ENCODE measurements around the gene SLC24A5.

The SLC24A5 gene

DNA sequence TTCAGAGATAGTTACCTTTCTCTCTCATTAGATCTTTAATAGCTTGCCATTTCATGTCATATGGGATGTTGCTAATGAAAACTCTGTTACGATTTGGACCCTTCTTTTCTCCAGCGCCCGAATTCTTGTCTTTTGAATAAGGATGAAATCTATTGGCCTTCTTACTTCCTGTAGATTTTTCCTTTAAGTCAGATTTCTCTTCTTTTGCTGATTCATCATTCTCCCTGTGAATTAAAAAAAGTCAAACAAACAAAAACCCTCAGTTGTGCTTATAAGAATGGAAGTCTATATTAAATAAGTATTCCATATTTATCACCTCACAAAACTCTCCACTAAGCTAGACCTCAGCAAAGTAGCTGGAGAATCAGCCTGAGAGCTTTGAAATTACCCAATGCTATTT lies 47.8 kb downstream of the SLC24A5 start:
- no peak overlapping the region for H3K4me3 Mint-ChIP-seq
- peaks cover 8% of the 10 kb centered on the region for H3K4me1 Mint-ChIP-seq
- H3K27me3 Mint-ChIP-seq (ENCODE audit: low read depth, poor library complexity): no peaks in the 10 kb centered on the region
- peaks cover 28% of the 10 kb centered on the region for H3K9me3 Mint-ChIP-seq
- H3K27ac Mint-ChIP-seq: no peak overlapping the region
- TF ChIP-seq, protein P1, sequence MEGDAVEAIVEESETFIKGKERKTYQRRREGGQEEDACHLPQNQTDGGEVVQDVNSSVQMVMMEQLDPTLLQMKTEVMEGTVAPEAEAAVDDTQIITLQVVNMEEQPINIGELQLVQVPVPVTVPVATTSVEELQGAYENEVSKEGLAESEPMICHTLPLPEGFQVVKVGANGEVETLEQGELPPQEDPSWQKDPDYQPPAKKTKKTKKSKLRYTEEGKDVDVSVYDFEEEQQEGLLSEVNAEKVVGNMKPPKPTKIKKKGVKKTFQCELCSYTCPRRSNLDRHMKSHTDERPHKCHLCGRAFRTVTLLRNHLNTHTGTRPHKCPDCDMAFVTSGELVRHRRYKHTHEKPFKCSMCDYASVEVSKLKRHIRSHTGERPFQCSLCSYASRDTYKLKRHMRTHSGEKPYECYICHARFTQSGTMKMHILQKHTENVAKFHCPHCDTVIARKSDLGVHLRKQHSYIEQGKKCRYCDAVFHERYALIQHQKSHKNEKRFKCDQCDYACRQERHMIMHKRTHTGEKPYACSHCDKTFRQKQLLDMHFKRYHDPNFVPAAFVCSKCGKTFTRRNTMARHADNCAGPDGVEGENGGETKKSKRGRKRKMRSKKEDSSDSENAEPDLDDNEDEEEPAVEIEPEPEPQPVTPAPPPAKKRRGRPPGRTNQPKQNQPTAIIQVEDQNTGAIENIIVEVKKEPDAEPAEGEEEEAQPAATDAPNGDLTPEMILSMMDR (IDR thresholded peaks at IDR 0.05): no peak
- DNase-seq: no peak
- peaks cover 75% of the 10 kb centered on the region for H3K36me3 Mint-ChIP-seq (ENCODE audit: low read depth)

DNA sequence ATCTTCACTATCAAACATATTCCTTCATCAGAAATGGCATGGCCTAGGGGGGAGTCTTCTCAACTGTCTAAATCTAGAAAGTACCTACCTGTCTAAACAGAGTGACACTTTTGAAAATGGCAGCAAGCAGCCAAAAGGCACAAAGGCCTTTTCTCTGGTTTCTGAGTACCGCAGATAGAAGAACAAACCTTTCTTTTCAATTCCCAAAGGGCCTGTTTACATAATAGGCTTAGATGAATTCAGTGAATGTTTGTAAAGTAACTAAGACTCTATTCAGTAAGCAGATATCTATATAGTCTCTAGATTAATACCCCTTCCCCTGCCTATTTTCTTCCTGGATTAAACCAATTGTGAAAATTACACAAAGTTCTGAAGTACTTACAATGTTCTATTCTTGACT lies 50.2 kb downstream of the SLC24A5 start:
- Mint-ChIP-seq H3K36me3 (ENCODE audit: low read depth) (peaks cover 73% of the 10 kb centered on the region), H3K9me3 (peaks cover 40% of the 10 kb centered on the region), H3K27ac (no peak overlapping the region), H3K4me1 (peaks cover 17% of the 10 kb centered on the region), H3K4me3 (no peak overlapping the region), H3K27me3 (ENCODE audit: low read depth, poor library complexity) (no peaks in the 10 kb centered on the region)
- DNase-seq: no peak
- TF ChIP-seq, protein P1 (IDR thresholded peaks at IDR 0.05): no peak

DNA sequence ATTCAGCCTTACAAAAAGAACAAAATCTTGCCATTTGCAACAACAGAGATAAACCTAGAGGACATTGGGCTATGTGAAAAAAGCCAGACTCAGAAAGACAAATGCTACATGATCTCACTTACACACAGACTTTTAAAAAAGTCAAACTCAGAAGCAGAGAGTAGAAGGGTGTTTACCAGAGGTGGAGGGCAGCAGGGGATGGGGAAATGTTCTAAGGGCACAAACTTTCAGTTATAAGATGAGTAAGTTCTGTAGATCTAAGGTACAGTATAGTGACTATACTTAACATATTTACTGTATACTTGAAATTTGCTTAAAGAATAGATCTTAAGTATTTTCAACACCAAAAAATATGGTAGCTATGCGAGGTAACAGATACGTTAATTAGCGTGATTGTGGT lies 54.3 kb downstream of the SLC24A5 start:
- no peak for DNase-seq

DNA sequence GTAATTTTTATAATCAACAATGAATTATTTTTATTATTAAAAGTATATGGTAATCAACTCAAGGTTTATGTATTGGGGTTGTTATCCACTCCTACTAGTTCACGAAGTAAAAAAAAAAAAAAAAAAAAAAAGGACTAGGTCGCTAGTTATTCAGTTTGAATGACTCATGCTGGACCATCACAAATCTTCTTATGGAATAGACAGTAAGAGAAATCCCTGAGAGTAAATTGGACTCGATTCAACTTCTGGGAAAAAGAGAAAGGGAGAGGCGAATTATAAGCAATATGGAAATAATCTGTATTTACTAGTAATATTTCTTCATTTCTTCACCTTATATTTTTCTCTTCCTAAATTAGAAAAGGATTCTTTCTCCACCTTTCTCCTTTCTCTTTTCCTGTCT lies 55.3 kb downstream of the SLC24A5 start:
- Mint-ChIP-seq H3K36me3 (ENCODE audit: low read depth) (peaks cover 40% of the 10 kb centered on the region), H3K4me3 (peak overlapping the region; percentile 95), H3K4me1 (peaks cover 33% of the 10 kb centered on the region), H3K9me3 (peaks cover 40% of the 10 kb centered on the region), H3K27me3 (ENCODE audit: low read depth, poor library complexity) (peaks cover 1% of the 10 kb centered on the region), H3K27ac (no peak overlapping the region)
- TF ChIP-seq, protein P1 (IDR thresholded peaks at IDR 0.05): no peak
- DNase-seq: no peak

More for the DNA sequence above, 54.3 kb downstream of the SLC24A5 start:
- Mint-ChIP-seq H3K9me3 (peaks cover 40% of the 10 kb centered on the region), H3K27me3 (ENCODE audit: low read depth, poor library complexity) (no peaks in the 10 kb centered on the region), H3K4me1 (peaks cover 33% of the 10 kb centered on the region), H3K27ac (no peak overlapping the region), H3K36me3 (ENCODE audit: low read depth) (peaks cover 45% of the 10 kb centered on the region), H3K4me3 (no peak overlapping the region)
- TF ChIP-seq, protein P1 (IDR thresholded peaks at IDR 0.05): no peak

DNA sequence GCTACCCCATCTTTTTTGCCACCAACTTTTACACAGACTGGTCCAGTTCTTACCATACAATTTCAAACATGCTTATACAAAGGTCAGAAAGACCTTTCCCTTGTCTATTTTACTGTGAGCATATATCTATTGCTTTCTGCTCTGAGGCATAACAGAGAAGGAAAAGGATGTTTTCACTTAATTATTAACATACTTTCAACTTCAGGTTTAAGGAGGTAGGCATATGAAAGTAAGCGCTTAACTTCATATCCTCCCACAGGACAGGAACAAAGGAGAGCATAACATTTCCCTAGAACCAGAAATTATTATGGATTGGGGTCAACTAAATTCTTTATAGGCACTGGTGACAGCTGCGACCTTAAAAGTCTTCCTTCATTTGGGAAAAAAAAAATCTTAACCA lies 56.2 kb downstream of the SLC24A5 start:
- TF ChIP-seq, protein P1 (IDR thresholded peaks at IDR 0.05): no peak
- DNase-seq: no peak
- Mint-ChIP-seq H3K27me3 (ENCODE audit: low read depth, poor library complexity) (peaks cover 3% of the 10 kb centered on the region), H3K4me3 (peak overlapping the region; percentile 95), H3K9me3 (peaks cover 33% of the 10 kb centered on the region), H3K4me1 (peaks cover 26% of the 10 kb centered on the region), H3K27ac (no peak overlapping the region), H3K36me3 (ENCODE audit: low read depth) (peaks cover 34% of the 10 kb centered on the region)

DNA sequence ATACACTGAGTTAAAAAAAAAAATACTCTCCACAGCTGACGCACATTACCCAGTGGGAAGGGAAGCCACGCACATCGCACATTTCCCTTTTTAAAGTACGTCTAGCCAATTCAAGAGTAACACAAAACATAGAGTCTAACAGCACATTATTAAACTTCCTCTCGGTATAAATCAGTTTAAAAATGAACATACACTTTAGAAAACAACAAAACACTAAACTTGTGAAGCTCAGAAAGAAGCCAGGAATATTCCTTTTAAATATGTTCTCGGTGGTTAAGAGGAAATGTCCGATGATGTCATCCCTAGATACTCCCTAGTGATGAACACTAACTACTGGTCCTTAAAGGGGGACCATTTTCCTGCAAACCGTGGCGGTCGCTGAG lies 56.6 kb downstream of the SLC24A5 start:
- H3K36me3 Mint-ChIP-seq (ENCODE audit: low read depth): peaks cover 30% of the 10 kb centered on the region
- H3K9me3 Mint-ChIP-seq: peaks cover 29% of the 10 kb centered on the region
- DNase-seq: no peak
- H3K27me3 Mint-ChIP-seq (ENCODE audit: low read depth, poor library complexity): peaks cover 6% of the 10 kb centered on the region
- peak overlapping the region; percentile 93 for H3K27ac Mint-ChIP-seq
- peaks cover 25% of the 10 kb centered on the region for H3K4me1 Mint-ChIP-seq
- TF ChIP-seq, protein P1 (IDR thresholded peaks at IDR 0.05): no peak
- peak overlapping the region; percentile 95 for H3K4me3 Mint-ChIP-seq

Measured in nephron progenitor cell (in vitro differentiated cells).